Ascending aorta (tissue), 2 donors: Measurements from ENCODE around the gene HPS5. TPM values are rescaled to one million over a fixed set of nuclear protein-coding genes. Genes with fewer than 3 reads are reported as not detected.

Experiments used
- DNase-seq, 2 donors: peaks; one replicate each; pipeline ENCODE4 v3.0.0-alpha.2; 2019; ENCODE audit warnings: low spot score in 2 of 2
- H3K27ac ChIP-seq, 2 donors: fragments of 200-600 bp; sonication (generic); one replicate each; pipeline ENCODE4 v1.5.1; 2016 to 2017; ENCODE audit warnings: mild to moderate bottlenecking in 1 of 2
- H3K27me3 ChIP-seq: fragments of 200-600 bp; sonication (generic); one replicate; pipeline ENCODE4 v1.5.1; 2017
- H3K36me3 ChIP-seq, 2 donors: fragments of 200-600 bp; sonication (generic); one replicate each; pipeline ENCODE4 v1.5.1; 2016
- H3K4me1 ChIP-seq, 2 donors: fragments of 200-600 bp; sonication (generic); one replicate each; pipeline ENCODE4 v1.5.1; 2016 to 2017; ENCODE audit warnings: mild to moderate bottlenecking in 1 of 2
- H3K4me3 ChIP-seq, 2 donors: fragments of 200-600 bp; sonication (generic); one replicate each; pipeline ENCODE4 v1.5.1; 2016 to 2017; ENCODE audit warnings: mild to moderate bottlenecking in 1 of 2
- H3K9me3 ChIP-seq, 2 donors: fragments of 200-600 bp; sonication (generic); one replicate each; pipeline ENCODE4 v1.5.1; 2016
- intact Hi-C: fragments of 100-400 bp; cut with DNase I; formaldehyde crosslinking; loops from one replicate; pipeline ENCODE4 v1.15.1; 2023
- total RNA-seq: library from RNA; depleted of rRNA; stranded (reverse); fragments of >200 nt; gene quantifications from one replicate; pipeline ENCODE4 v1.1.0, GENCODE V29; 2016
- TF ChIP-seq, protein P1 (sequence below), 3 experiments: fragments of 200-600 bp in 2 of 3; fragments of 450-650 bp in 1 of 3; sonication (generic) in 2 of 3; IDR thresholded peaks; one replicate each; pipeline ENCODE4 v1.5.1; 2016 to 2019; ENCODE audit warnings: antibody characterized with exemption in 3 of 3, mild to moderate bottlenecking in 1 of 3, moderate library complexity in 1 of 3

HPS5 gene
- total RNA-seq, 1 donor from 2014 or later, result 31.7 TPM

DNA sequence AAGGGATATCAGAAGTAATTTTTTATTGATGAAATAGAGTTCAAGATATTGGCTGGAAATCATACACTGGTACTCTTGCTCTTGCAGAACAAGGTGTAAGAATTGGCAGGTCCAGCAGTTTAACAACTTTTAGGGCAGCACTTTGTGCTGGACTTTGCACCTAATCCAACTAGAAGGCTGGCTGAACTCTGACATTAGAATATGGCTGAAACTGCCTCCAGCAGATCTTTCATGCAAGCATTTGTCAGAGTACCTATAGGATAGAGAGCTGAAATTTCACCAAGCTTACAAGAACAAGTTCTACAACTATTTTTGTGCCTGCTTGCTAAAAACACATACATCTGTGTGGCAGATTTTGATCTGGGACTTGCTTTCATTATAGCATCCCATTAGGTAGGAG, 17.2 kb downstream of the HPS5 start:
- TF ChIP-seq, protein P1, sequence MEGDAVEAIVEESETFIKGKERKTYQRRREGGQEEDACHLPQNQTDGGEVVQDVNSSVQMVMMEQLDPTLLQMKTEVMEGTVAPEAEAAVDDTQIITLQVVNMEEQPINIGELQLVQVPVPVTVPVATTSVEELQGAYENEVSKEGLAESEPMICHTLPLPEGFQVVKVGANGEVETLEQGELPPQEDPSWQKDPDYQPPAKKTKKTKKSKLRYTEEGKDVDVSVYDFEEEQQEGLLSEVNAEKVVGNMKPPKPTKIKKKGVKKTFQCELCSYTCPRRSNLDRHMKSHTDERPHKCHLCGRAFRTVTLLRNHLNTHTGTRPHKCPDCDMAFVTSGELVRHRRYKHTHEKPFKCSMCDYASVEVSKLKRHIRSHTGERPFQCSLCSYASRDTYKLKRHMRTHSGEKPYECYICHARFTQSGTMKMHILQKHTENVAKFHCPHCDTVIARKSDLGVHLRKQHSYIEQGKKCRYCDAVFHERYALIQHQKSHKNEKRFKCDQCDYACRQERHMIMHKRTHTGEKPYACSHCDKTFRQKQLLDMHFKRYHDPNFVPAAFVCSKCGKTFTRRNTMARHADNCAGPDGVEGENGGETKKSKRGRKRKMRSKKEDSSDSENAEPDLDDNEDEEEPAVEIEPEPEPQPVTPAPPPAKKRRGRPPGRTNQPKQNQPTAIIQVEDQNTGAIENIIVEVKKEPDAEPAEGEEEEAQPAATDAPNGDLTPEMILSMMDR (IDR thresholded peaks at IDR 0.05), result no peak
- Histone ChIP-seq H3K4me3 (no peak overlapping the region), H3K27ac (no peak overlapping the region), H3K27me3 (no peaks in the 10 kb centered on the region), H3K4me1 (no peaks in the 10 kb centered on the region), H3K9me3 (no peaks in the 10 kb centered on the region), H3K36me3 (peaks cover 77 to 90% of the 10 kb centered on the region in 2 donors)
- intact Hi-C loops, result no loop called here
- no peak for DNase-seq

DNA sequence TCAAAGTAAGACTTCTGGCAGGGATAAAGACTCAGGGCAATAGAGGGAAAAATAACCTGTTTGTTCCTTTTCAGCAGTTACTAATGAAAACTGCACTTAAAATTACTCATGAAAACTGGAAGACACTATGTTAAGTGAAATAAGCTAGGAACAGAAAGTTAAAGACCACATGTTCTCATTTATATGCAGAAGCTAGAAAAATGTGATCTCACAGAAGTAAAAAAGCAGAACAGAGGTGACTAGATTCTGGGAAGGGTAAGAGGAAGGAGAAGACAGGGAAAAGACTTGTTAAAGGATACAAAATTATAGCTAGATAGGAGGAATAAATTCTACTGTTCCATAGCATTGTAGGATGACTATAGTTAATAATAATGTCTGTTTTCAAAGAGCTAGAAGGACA, 22.2 kb downstream of the HPS5 start:
- Histone ChIP-seq H3K36me3 (peaks cover 82 to 87% of the 10 kb centered on the region in 2 donors), H3K4me3 (no peak overlapping the region), H3K27me3 (no peaks in the 10 kb centered on the region), H3K9me3 (no peaks in the 10 kb centered on the region), H3K4me1 (no peaks in the 10 kb centered on the region), H3K27ac (no peak overlapping the region)
- intact Hi-C loops, result loop anchor here (10.0 kb wide), 1 partner anchor 205 kb away; no protein-coding TSS in a partner anchor
- DNase-seq, result no peak
- TF ChIP-seq, protein P1 (IDR thresholded peaks at IDR 0.05), result no peak

DNA sequence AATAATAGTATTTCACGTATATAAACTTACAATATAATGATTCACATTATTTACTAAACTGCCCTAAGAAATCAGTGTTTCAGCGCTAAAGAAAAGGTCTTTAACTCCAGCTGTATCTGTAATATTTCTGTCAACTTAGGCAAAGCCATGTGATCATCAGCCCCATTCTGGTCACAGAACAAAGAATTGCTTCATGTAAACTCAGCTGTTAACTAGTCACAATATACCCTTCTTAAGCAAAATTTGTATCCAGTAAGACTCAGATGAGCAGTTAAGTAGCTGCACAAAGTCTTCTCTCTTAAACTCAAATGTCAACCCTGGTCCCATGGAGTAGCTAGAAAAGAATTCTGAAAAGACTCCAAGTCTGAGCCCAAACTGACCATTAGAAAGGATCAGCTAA, 26.6 kb downstream of the HPS5 start:
- Histone ChIP-seq H3K9me3 (no peaks in the 10 kb centered on the region), H3K4me1 (no peaks in the 10 kb centered on the region), H3K36me3 (peaks cover 86 to 93% of the 10 kb centered on the region in 2 donors), H3K4me3 (no peak overlapping the region), H3K27me3 (no peaks in the 10 kb centered on the region), H3K27ac (no peak overlapping the region)
- TF ChIP-seq, protein P1 (IDR thresholded peaks at IDR 0.05), result no peak
- intact Hi-C loops, result loop anchor here (10.0 kb wide), 1 partner anchor 209 kb away; no protein-coding TSS in a partner anchor
- no peak for DNase-seq

DNA sequence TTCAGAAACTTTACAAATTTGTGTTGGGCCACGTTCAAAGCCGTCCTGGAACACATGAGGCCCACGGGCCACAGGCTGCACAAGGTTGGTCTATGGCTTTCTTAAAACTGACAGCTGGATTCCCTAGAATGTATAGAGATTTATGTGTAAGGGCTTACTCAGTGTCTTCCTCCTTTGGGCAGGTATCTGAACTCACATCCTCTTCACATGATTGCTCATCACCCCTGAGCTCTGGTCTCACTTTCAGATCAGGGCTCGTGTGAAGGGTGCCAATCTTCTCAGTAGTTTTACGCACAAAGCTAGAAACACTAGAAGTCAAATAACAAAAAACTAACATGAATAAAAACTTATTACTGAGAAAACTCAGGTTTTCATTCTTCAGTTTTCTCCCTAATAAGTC, 27.1 kb downstream of the HPS5 start:
- Histone ChIP-seq H3K9me3 (no peaks in the 10 kb centered on the region), H3K4me3 (no peak overlapping the region), H3K4me1 (no peaks in the 10 kb centered on the region), H3K27ac (no peak overlapping the region), H3K36me3 (peaks cover 87 to 94% of the 10 kb centered on the region in 2 donors), H3K27me3 (no peaks in the 10 kb centered on the region)
- no peak for DNase-seq
- intact Hi-C loops, result loop anchor here (10.0 kb wide), 1 partner anchor 210 kb away; no protein-coding TSS in a partner anchor
- TF ChIP-seq, protein P1 (IDR thresholded peaks at IDR 0.05), result no peak

DNA sequence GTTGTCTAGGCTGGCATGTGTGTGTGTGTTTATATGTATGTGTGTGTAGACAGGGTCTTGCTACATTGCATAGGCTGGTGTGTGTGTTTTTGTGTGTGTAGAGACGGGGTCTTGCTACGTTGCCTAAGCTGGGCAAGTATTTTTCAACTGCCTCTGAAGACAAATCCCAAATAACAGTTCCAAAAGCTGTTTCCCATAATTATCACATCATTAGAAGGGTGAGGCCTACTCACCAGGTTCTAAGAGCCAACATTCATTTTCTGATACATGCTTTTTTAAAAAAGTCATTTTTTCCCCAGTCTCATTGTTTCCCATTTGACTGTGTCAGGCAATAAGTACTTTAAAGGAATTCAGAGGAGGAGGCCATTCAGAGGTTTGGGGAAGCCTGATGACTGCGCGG, 33.0 kb downstream of the HPS5 start:
- Histone ChIP-seq H3K9me3 (no peaks in the 10 kb centered on the region), H3K27ac (no peak overlapping the region), H3K36me3 (peaks cover 70 to 87% of the 10 kb centered on the region in 2 donors), H3K27me3 (no peaks in the 10 kb centered on the region), H3K4me1 (no peaks in the 10 kb centered on the region), H3K4me3 (no peak overlapping the region)
- intact Hi-C loops, result no loop called here
- no peak for DNase-seq
- TF ChIP-seq, protein P1 (IDR thresholded peaks at IDR 0.05), result no peak

DNA sequence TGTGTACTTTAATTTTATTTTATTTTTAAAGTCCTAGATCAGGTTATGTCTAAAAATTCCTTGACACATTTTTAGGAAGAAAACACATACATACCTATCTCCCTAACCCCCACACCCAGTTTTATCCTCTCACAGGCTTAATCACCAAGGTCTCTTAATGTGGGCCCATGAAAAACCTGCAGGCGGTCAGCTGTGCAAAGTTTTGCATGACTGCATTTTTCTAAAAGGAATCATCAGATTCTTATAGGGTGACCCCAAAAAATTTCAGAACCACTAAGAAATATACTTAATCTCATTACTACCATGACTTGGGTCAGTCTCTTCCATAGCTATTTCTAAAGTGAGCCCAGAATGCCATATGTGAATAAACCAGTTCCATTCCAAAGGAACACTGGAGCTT, 36.1 kb downstream of the HPS5 start:
- no peak overlapping the region for H3K4me3 ChIP-seq
- H3K9me3 ChIP-seq, result no peaks in the 10 kb centered on the region
- TF ChIP-seq, protein P1 (IDR thresholded peaks at IDR 0.05), result no peak
- DNase-seq, result no peak
- H3K36me3 ChIP-seq, result peaks cover 68 to 89% of the 10 kb centered on the region in 2 donors
- intact Hi-C loops, result no loop called here
- H3K27ac ChIP-seq, result no peak overlapping the region
- no peaks in the 10 kb centered on the region for H3K4me1 ChIP-seq
- no peaks in the 10 kb centered on the region for H3K27me3 ChIP-seq
